Measurements from ENCODE around the gene RPL22. TPM values are rescaled to one million over a fixed set of nuclear protein-coding genes. Genes with fewer than 3 reads are reported as not detected.

The RPL22 gene
- total RNA-seq, 1 experiment from 2014 or later: 309 TPM

DNA sequence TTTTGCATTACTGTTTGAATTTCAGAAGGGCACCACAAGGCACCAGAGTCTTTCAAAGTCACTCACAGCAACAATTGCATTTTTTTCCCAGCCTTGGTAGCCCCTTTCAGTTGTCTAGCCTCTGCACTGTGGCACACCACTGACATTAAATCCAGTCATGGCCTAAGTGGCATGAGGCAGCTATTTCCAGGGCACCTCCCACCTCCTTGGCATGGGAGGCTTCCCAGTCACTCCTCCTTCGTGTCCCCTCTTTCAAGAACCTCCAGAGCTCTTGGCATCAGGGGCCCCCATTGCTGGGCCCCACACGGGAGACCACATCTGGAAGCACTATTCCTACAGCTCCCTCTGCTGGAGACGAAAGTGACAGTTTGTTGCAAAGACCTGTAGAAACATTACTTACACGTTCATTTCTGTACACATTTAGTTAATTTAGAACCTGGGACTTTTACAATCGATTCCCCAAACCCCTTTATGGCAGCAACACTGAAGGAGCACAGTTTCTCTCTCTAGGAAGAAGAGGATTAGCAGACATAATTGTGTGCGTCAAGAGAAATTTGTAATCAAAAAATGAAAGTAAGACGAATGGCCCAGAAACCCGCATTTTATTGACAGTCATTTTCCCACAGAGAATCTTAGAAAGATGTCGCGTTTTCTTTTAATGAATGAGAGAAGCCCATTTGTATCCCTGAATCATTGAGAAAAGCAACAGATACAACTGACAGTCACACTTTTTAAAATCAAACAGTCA lies 13.6 kb downstream of the RPL22 start:
- Histone ChIP-seq H3K4me1 (ENCODE audit: control insufficient read depth, insufficient read depth, low read length) (peaks cover 51% of the 10 kb centered on the region), H3K36me3 (ENCODE audit: control insufficient read depth, insufficient read depth, low read length) (peaks cover 7% of the 10 kb centered on the region; the same call in 1 of the 2 replicates), H3K9me3 (ENCODE audit: control insufficient read depth, insufficient read depth, low read depth, low read length) (no peaks in the 10 kb centered on the region), H3K27ac (ENCODE audit: low read length) (peak overlapping the region; percentile 32; the same call in 1 of the 2 replicates), H3K27me3 (ENCODE audit: control insufficient read depth, insufficient read depth, low read length) (no peaks in the 10 kb centered on the region), H3K4me3 (ENCODE audit: low read depth in 2 of 2, low read length in 2 of 2) (no peak overlapping the region)
- CTCF ChIA-PET: interaction anchor here (1.0 to 1.4 kb wide), 3 partner anchors 9 to 28 kb away, joined by 4 to 12 read pairs (median 10); no protein-coding TSS in a partner anchor
- DNase-seq (ENCODE audit: low read depth, low spot score) (no peak), ATAC-seq (no peak)
- POLR2A ChIA-PET: no interaction called here
- no TSS peak for BruUV-seq (replicated peaks)
- intact Hi-C loops (cut with micrococcal nuclease; ENCODE audit: unreplicated experiment) (no loop called here), in situ Hi-C loops (cut with HindIII; ENCODE audit: low pct_unique_long_range_greater_than_20kb, low sequenced_read_pairs) (no loop called here)
- no peak for TF ChIP-seq TCF7L2 (IDR thresholded peaks at IDR 0.05; ENCODE audit: low read depth, low read length)
- TF ChIP-seq, protein P1, sequence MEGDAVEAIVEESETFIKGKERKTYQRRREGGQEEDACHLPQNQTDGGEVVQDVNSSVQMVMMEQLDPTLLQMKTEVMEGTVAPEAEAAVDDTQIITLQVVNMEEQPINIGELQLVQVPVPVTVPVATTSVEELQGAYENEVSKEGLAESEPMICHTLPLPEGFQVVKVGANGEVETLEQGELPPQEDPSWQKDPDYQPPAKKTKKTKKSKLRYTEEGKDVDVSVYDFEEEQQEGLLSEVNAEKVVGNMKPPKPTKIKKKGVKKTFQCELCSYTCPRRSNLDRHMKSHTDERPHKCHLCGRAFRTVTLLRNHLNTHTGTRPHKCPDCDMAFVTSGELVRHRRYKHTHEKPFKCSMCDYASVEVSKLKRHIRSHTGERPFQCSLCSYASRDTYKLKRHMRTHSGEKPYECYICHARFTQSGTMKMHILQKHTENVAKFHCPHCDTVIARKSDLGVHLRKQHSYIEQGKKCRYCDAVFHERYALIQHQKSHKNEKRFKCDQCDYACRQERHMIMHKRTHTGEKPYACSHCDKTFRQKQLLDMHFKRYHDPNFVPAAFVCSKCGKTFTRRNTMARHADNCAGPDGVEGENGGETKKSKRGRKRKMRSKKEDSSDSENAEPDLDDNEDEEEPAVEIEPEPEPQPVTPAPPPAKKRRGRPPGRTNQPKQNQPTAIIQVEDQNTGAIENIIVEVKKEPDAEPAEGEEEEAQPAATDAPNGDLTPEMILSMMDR (IDR thresholded peaks at IDR 0.05): peak; percentile 85
- TF ChIP-seq POLR2AphosphoS5 (IDR thresholded peaks at IDR 0.05; ENCODE audit: low read depth, low read length): no peak
- no peak for TF ChIP-seq SIN3A (IDR thresholded peaks at IDR 0.05; ENCODE audit: borderline replicate concordance, insufficient read depth, low read depth, low read length)
- TF ChIP-seq, protein P2, sequence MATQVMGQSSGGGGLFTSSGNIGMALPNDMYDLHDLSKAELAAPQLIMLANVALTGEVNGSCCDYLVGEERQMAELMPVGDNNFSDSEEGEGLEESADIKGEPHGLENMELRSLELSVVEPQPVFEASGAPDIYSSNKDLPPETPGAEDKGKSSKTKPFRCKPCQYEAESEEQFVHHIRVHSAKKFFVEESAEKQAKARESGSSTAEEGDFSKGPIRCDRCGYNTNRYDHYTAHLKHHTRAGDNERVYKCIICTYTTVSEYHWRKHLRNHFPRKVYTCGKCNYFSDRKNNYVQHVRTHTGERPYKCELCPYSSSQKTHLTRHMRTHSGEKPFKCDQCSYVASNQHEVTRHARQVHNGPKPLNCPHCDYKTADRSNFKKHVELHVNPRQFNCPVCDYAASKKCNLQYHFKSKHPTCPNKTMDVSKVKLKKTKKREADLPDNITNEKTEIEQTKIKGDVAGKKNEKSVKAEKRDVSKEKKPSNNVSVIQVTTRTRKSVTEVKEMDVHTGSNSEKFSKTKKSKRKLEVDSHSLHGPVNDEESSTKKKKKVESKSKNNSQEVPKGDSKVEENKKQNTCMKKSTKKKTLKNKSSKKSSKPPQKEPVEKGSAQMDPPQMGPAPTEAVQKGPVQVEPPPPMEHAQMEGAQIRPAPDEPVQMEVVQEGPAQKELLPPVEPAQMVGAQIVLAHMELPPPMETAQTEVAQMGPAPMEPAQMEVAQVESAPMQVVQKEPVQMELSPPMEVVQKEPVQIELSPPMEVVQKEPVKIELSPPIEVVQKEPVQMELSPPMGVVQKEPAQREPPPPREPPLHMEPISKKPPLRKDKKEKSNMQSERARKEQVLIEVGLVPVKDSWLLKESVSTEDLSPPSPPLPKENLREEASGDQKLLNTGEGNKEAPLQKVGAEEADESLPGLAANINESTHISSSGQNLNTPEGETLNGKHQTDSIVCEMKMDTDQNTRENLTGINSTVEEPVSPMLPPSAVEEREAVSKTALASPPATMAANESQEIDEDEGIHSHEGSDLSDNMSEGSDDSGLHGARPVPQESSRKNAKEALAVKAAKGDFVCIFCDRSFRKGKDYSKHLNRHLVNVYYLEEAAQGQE (IDR thresholded peaks at IDR 0.05; ENCODE audit: insufficient read depth in 1 of 2, low read depth in 2 of 2, low read length in 1 of 2): no peak

DNA sequence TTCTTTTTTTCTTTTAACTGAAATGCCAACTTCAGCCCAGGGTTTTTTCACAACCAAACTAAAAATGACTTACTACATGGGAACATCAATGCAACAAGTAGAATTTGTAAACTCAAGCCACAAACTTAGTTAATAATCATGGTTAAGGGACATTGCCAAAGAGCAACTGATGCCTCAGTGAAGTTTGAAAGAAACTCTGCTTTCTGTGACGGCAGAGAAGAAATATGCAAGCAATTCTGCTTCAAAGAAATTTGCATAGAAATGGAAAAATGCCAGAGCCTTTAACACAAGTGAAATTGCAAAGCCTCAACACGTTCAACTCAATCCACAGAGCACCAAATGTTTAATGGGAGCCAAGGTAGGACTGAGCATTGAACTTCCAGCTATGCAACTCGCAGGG lies 14.2 kb downstream of the RPL22 start:
- Histone ChIP-seq H3K36me3 (ENCODE audit: control insufficient read depth, insufficient read depth, low read length) (0 out of 2 replicates have a peak, but pooled peaks cover 6% of the 10 kb centered on the region), H3K27ac (ENCODE audit: low read length) (peak overlapping the region; percentile 79; the same call in 1 of the 2 replicates), H3K27me3 (ENCODE audit: control insufficient read depth, insufficient read depth, low read length) (no peaks in the 10 kb centered on the region), H3K9me3 (ENCODE audit: control insufficient read depth, insufficient read depth, low read depth, low read length) (no peaks in the 10 kb centered on the region), H3K4me3 (ENCODE audit: low read depth in 2 of 2, low read length in 2 of 2) (no peak overlapping the region), H3K4me1 (ENCODE audit: control insufficient read depth, insufficient read depth, low read length) (peaks cover 53% of the 10 kb centered on the region)
- ChIA-PET CTCF (interaction anchor here (1.0 to 1.4 kb wide), 3 partner anchors 10 to 27 kb away, joined by 4 to 12 read pairs (median 10); no protein-coding TSS in a partner anchor), POLR2A (no interaction called here)
- ATAC-seq (no peak), DNase-seq (ENCODE audit: low read depth, low spot score) (no peak)
- no TSS peak for BruUV-seq (replicated peaks)
- TF ChIP-seq TCF7L2 (IDR thresholded peaks at IDR 0.05; ENCODE audit: low read depth, low read length) (no peak), POLR2AphosphoS5 (IDR thresholded peaks at IDR 0.05; ENCODE audit: low read depth, low read length) (no peak), SIN3A (IDR thresholded peaks at IDR 0.05; ENCODE audit: borderline replicate concordance, insufficient read depth, low read depth, low read length) (no peak)
- TF ChIP-seq, protein P2 (IDR thresholded peaks at IDR 0.05; ENCODE audit: insufficient read depth in 1 of 2, low read depth in 2 of 2, low read length in 1 of 2): no peak
- TF ChIP-seq, protein P1 (IDR thresholded peaks at IDR 0.05): no peak
- intact Hi-C loops (cut with micrococcal nuclease; ENCODE audit: unreplicated experiment): no loop called here
- in situ Hi-C loops (cut with HindIII; ENCODE audit: low pct_unique_long_range_greater_than_20kb, low sequenced_read_pairs): no loop called here

Data from Panc1 (cell line).